Stimulated activated CD8-positive, alpha-beta memory T cell treated with anti-CD3 and anti-CD28 coated beads, Interleukin-7, amount 100 ng/mL, for 4 hours (primary cell): ENCODE measurements around the gene ARHGEF7.
"Not testable (repeated sequence)": the region's sequence is repeated elsewhere in the genome, so short reads cannot be mapped to it uniquely, and the experiment has no call there.

ENCODE experiments used
- DNase-seq, 2 donors: peaks; one replicate each; pipeline ENCODE4 v3.0.0-alpha.2; 2020; ENCODE audit warnings: low read depth in 2 of 2

The ARHGEF7 gene

GRCh38 chr13:111253365-111253872 is 138.3 kb downstream of the ARHGEF7 start:
- DNase-seq, result no peak

- DNase-seq, result no peak
These were observed 140.2 kb downstream of the ARHGEF7 start for GRCh38 chr13:111255228-111255790.

- DNase-seq, result no peak
These were observed 141.3 kb downstream of the ARHGEF7 start for GRCh38 chr13:111256458-111256857.

GRCh38 chr13:111256946-111257345 is 141.8 kb downstream of the ARHGEF7 start:
- no peak for DNase-seq

DNA sequence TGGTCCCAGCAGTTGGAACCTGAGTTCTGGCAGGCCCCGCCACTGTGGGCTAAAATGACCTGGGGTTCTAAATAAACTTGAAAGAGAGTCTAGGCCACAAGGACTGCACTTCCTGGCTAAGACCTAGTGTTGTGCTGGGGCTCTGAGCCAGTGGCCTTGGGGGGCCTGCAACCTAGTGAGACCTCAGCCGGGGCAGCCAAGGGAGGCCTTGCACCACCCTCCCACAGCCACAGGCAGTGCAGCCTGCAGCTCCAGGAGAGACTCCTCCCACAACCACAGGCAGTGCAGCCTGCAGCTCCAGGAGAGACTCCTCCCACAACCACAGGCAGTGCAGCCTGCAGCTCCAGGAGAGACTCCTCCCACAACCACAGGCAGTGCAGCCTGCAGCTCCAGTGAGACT is 142.8 kb downstream of the ARHGEF7 start:
- DNase-seq, result not testable (repeated sequence)

GRCh38 chr13:111258637-111259036 is 143.5 kb downstream of the ARHGEF7 start:
- DNase-seq, result no peak

DNA sequence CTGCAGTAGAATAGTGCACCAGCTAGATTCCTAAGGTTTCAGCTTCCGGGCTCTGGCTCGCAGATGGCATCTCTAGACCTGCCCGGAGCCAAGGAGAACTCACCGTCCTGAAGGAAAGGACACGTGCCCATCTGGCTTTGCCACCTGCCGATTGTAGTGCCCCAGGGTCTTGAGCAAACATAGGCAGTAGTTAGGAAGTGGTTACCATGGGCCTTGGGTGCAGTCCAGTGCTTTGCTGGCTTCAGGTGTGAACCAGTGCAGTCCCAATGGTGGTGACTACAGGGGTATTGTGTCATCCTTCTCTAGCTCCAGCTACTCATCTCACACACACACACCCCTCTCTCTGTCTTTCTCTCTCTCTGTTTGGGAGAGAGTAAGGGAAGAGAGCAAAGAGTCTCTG is 143.9 kb downstream of the ARHGEF7 start:
- no peak for DNase-seq

DNA sequence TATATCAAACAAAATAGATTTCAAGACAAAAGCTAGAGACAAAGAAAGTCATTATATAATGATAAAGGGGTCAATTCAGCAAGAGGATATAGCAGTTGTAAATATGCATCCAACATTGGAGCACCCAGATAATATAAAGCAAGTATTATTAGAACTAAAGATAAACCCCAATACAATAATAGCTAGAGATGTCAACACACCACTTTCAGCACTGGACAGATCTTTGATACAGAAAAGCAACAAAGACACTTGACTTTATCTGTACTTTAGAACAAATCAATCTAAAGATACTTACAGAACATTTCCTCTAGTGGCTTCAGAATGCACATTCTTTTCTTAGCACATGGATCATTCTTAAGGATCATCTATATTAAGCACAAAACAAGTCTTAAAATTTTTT is 146.2 kb downstream of the ARHGEF7 start:
- no peak for DNase-seq

DNA sequence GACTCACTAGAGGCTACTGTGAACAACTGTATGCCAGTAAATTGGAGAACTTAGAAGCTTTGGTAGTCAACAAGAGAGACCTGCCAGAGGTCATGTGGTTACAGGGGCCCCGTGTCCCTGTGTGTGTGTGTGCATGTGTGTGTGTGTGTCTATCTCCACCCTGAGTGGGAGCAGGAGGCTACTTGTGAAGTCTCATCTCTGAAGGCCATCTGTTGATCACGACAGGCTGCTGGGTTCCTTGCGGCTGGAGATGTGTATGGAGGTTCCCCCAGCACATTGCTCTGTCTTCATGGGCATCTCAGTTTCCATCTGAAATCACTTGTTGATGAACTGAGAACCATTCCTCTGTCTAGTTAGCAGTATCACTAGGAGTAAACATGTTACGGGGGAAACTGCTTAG is 147.2 kb downstream of the ARHGEF7 start:
- no peak for DNase-seq

DNA sequence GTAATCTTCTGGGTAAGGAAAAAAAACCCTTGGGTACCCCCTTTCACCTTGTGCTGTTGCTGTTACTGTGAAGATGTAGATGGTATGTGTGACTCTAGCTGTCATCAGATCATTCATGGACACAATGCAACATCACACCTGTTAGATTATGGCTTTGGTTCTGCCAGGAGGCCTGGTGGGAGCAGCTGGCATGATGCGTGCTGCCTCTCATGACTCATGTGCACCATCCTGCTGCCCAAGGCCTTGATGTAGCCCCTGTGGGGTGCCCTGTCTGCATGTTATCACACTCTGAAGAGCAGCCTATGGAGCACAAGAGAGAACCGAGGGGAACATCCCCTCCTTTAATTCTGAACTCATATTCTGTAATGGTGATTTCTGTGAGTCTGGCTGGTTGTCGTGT is 147.6 kb downstream of the ARHGEF7 start:
- DNase-seq, result no peak

DNA sequence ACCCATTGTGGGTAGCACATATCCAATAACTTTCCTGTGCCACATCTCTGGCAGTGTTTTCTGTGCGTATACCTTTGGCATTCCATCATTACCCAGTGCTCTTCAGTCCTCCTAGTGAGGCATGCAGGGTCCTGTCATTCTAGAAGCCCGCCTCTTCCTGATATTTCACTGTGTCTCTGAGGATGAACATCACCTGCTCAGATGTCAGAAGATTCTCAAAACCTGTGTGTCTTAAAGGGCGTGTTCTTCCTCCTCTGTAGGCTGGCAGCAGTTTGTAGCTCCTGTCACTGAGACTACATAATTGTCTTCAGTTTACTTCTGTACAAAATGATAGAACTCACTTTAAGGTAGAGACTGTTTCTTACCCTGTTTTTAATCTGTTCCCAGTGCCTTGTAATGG is 148.5 kb downstream of the ARHGEF7 start:
- no peak for DNase-seq

GRCh38 chr13:111265006-111265700 is 150.0 kb downstream of the ARHGEF7 start:
- no peak for DNase-seq

GRCh38 chr13:111265701-111266035 is 150.6 kb downstream of the ARHGEF7 start:
- no peak for DNase-seq

- no peak for DNase-seq
These were observed 152.1 kb downstream of the ARHGEF7 start for GRCh38 chr13:111267205-111267604.

- no peak for DNase-seq
These were observed 152.7 kb downstream of the ARHGEF7 start for GRCh38 chr13:111267784-111268183.

GRCh38 chr13:111269508-111269907 is 154.4 kb downstream of the ARHGEF7 start:
- DNase-seq, result no peak

- no peak for DNase-seq
These were observed 155.0 kb downstream of the ARHGEF7 start for GRCh38 chr13:111270126-111270525.

- DNase-seq, result no peak
These were observed 155.9 kb downstream of the ARHGEF7 start for GRCh38 chr13:111270765-111271698.

GRCh38 chr13:111272117-111272516 is 157.0 kb downstream of the ARHGEF7 start:
- DNase-seq, result no peak

- DNase-seq, result no peak
These were observed 160.3 kb downstream of the ARHGEF7 start for GRCh38 chr13:111275382-111275781.

DNA sequence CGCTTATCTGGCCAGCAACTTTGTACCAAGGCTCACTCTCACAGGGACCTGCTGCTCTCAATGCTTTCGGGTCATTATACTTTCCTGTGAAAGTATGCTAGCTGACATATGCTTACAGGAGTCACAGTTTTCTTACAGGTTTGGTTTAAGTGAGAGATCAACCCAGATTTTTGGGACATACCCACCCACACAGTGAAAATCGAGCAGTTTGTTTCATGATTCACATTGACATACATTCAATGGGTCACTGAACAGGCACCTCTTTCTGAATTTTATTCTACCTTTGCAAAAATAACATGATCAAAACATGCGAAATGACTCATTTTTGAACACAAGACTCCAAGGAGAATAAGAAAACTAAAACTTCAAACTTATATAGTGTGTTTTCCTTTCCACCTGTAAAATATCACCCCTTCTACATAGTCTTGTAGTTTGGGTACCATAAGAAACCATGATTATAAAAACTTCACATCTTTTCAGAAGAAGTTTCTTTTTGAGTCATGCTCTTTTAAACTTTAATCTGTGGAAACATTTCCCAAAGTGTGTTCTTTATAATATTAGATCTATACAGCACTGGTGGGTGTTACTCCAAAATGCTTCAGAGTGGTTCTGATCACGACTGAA is 161.0 kb downstream of the ARHGEF7 start:
- DNase-seq, result no peak

DNA sequence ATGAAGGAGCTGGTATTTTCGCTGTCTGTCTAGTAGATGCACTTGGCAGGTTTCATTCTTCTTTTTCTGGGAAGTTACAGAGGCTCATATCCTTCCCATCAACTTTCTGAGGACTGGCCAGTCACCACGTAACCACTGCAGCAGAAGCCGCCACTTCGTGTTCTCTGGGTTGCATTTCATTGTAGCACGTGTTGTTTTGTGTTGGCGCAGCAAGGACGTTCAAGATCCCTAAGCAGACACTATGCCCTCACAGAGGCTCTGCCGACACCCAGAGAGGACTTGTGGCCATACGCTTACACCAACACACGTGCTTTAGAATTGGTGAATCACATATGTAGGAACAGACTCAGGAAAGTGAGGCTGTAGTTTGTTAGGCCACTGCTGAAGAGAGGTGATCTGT is 163.1 kb downstream of the ARHGEF7 start:
- DNase-seq, result no peak
